ENCODE results near the gene UNKL.

UNKL gene

GRCh38 chr16:1438229-1439057 is 23.9 kb upstream of the UNKL start:
- peaks cover 6% of the 10 kb centered on the region; the same call in 1 of the 2 replicates for H3K27me3 ChIP-seq (ENCODE audit: insufficient read depth, low read length)
- H3K9ac ChIP-seq (ENCODE audit: low read length) = no peak overlapping the region
- no peaks in the 10 kb centered on the region for H3K79me2 ChIP-seq (ENCODE audit: insufficient read depth, low read length)
- no peaks in the 10 kb centered on the region for H3F3A ChIP-seq (ENCODE audit: insufficient read depth, low read length)
- H2AFZ ChIP-seq (ENCODE audit: low read length) = no peak overlapping the region
- no peaks in the 10 kb centered on the region for H4K20me1 ChIP-seq (ENCODE audit: insufficient read depth, low read length)
- H3K4me1 ChIP-seq (ENCODE audit: insufficient read depth, low read length, severe bottlenecking) = no peaks in the 10 kb centered on the region
- H3K36me3 ChIP-seq (ENCODE audit: insufficient read depth, low read length) = no peaks in the 10 kb centered on the region
- no peak overlapping the region for H3K4me2 ChIP-seq (ENCODE audit: low read length)
- TF ChIP-seq EZH2 (IDR thresholded peaks at IDR 0.05; ENCODE audit: borderline replicate concordance, low read length) (no peak), CTCF (IDR thresholded peaks at IDR 0.05; ENCODE audit: low read length) (no peak)
- no peak overlapping the region for H3K27ac ChIP-seq (ENCODE audit: low read depth, low read length, poor library complexity, severe bottlenecking)
- H3K9me2 ChIP-seq (ENCODE audit: low read depth, low read length) = no peaks in the 10 kb centered on the region
- H3K9me3 ChIP-seq (ENCODE audit: low read length) = no peaks in the 10 kb centered on the region
- H3K4me3 ChIP-seq (ENCODE audit: low read depth, low read length, poor library complexity, severe bottlenecking) = no peak overlapping the region

DNA sequence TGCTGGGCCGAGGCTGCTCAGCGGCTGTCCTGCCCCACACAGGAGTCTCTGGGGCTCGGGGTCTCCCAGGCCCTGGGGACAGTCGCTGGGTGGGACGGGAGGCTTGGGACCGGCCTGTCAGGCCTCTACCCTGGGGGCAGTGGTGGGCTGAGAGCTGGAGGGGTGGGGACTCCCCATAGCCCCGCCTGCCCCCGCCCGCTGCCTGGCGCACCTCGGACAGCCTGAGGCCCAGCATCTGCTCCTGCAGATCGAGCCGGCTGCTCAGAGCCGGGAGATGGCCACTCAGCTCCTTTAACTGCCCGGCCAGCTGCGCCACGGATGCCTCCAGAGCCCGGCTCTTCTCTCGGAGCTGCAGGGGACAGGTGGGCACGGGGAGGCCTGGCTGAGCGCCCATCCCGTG is 23.1 kb upstream of the UNKL start:
- Histone ChIP-seq H3K9ac (ENCODE audit: low read length) (no peak overlapping the region), H3K4me1 (ENCODE audit: insufficient read depth, low read length, severe bottlenecking) (no peaks in the 10 kb centered on the region), H3K79me2 (ENCODE audit: insufficient read depth, low read length) (no peaks in the 10 kb centered on the region), H2AFZ (ENCODE audit: low read length) (no peak overlapping the region), H3K27ac (ENCODE audit: low read depth, low read length, poor library complexity, severe bottlenecking) (no peak overlapping the region), H3K9me2 (ENCODE audit: low read depth, low read length) (no peaks in the 10 kb centered on the region), H3K9me3 (ENCODE audit: low read length) (no peaks in the 10 kb centered on the region), H3F3A (ENCODE audit: insufficient read depth, low read length) (no peaks in the 10 kb centered on the region), H4K20me1 (ENCODE audit: insufficient read depth, low read length) (no peaks in the 10 kb centered on the region), H3K4me3 (ENCODE audit: low read depth, low read length, poor library complexity, severe bottlenecking) (no peak overlapping the region), H3K27me3 (ENCODE audit: insufficient read depth, low read length) (no peaks in the 10 kb centered on the region; the same call in 1 of the 2 replicates), H3K36me3 (ENCODE audit: insufficient read depth, low read length) (no peaks in the 10 kb centered on the region), H3K4me2 (ENCODE audit: low read length) (no peak overlapping the region)
- TF ChIP-seq EZH2 (IDR thresholded peaks at IDR 0.05; ENCODE audit: borderline replicate concordance, low read length) (no peak), CTCF (IDR thresholded peaks at IDR 0.05; ENCODE audit: low read length) (no peak)

- no peaks in the 10 kb centered on the region for H3F3A ChIP-seq (ENCODE audit: insufficient read depth, low read length)
- no peak overlapping the region for H3K4me2 ChIP-seq (ENCODE audit: low read length)
- no peaks in the 10 kb centered on the region for H3K4me1 ChIP-seq (ENCODE audit: insufficient read depth, low read length, severe bottlenecking)
- TF ChIP-seq CTCF (IDR thresholded peaks at IDR 0.05; ENCODE audit: low read length) = no peak; the same call in 1 of the 2 replicates
- TF ChIP-seq EZH2 (IDR thresholded peaks at IDR 0.05; ENCODE audit: borderline replicate concordance, low read length) = no peak
- H3K4me3 ChIP-seq (ENCODE audit: low read depth, low read length, poor library complexity, severe bottlenecking) = no peak overlapping the region
- H3K36me3 ChIP-seq (ENCODE audit: insufficient read depth, low read length) = no peaks in the 10 kb centered on the region
- H4K20me1 ChIP-seq (ENCODE audit: insufficient read depth, low read length) = no peaks in the 10 kb centered on the region
- H3K79me2 ChIP-seq (ENCODE audit: insufficient read depth, low read length) = no peaks in the 10 kb centered on the region
- no peak overlapping the region for H2AFZ ChIP-seq (ENCODE audit: low read length)
- H3K27ac ChIP-seq (ENCODE audit: low read depth, low read length, poor library complexity, severe bottlenecking) = no peak overlapping the region
- no peaks in the 10 kb centered on the region for H3K9me2 ChIP-seq (ENCODE audit: low read depth, low read length)
- no peaks in the 10 kb centered on the region; the same call in 1 of the 2 replicates for H3K27me3 ChIP-seq (ENCODE audit: insufficient read depth, low read length)
- H3K9me3 ChIP-seq (ENCODE audit: low read length) = no peaks in the 10 kb centered on the region
- no peak overlapping the region for H3K9ac ChIP-seq (ENCODE audit: low read length)
Observed at GRCh38 chr16:1436731-1437355, 22.3 kb upstream of the UNKL start.

Data from OCI-LY1 (cell line).